Occipital lobe (tissue), 2 donors: ENCODE measurements around the gene DNAJC22. TPM values are rescaled to one million over a fixed set of nuclear protein-coding genes. Genes with fewer than 3 reads are reported as not detected.
"Not testable (repeated sequence)": the region's sequence is repeated elsewhere in the genome, so short reads cannot be mapped to it uniquely, and the experiment has no call there.

ENCODE experiments used
- DNase-seq: peaks from one replicate; lab custom pipeline; 2025; lab: John Stamatoyannopoulos, UW
- total RNA-seq: library from RNA; depleted of rRNA; stranded (reverse); fragments of >200 nt; gene quantifications from one replicate; pipeline ENCODE4 v1.2.3, GENCODE V29; 2014

The DNAJC22 gene
- 0.78 TPM for total RNA-seq

- no peak for DNase-seq
Measured at GRCh38 chr12:49346659-49347310, at the start of gene DNAJC22. Gene DNAJC22 (plus strand): TSS chr12:49346888. CDS start chr12:49348873, 1,985 bp downstream.

- DNase-seq, result no peak
Measured at GRCh38 chr12:49297695-49298060, 49.0 kb upstream of the DNAJC22 start.

- DNase-seq, result no peak
Measured at GRCh38 chr12:49298160-49298559, 48.5 kb upstream of the DNAJC22 start.

GRCh38 chr12:49301760-49302159, 44.9 kb upstream of the DNAJC22 start:
- DNase-seq, result no peak

- DNase-seq, result no peak
Measured at GRCh38 chr12:49304161-49304560, 42.5 kb upstream of the DNAJC22 start.

- no peak for DNase-seq
Measured at GRCh38 chr12:49305762-49306510, 40.8 kb upstream of the DNAJC22 start.

- no peak for DNase-seq
Measured at GRCh38 chr12:49309386-49309785, 37.3 kb upstream of the DNAJC22 start.

- DNase-seq, result not testable (repeated sequence)
Measured at GRCh38 chr12:49310451-49311000, 36.2 kb upstream of the DNAJC22 start.

- DNase-seq, result no peak
Measured at GRCh38 chr12:49314811-49315210, 31.9 kb upstream of the DNAJC22 start.

GRCh38 chr12:49317118-49317517, 29.6 kb upstream of the DNAJC22 start:
- not testable (repeated sequence) for DNase-seq

GRCh38 chr12:49320411-49321103, 26.1 kb upstream of the DNAJC22 start:
- DNase-seq, result not testable (repeated sequence)

GRCh38 chr12:49322367-49322707, 24.4 kb upstream of the DNAJC22 start:
- DNase-seq, result no peak

- DNase-seq, result peak; percentile 99
Measured at GRCh38 chr12:49322708-49323523, 23.8 kb upstream of the DNAJC22 start, which contains the start of gene TROAP. Gene TROAP (plus strand): TSS chr12:49323255. CDS start chr12:49323609, 354 bp downstream.

- no peak for DNase-seq
Measured at GRCh38 chr12:49323524-49324097, 23.1 kb upstream of the DNAJC22 start.

- no peak for DNase-seq
Measured at GRCh38 chr12:49325606-49326005, 21.1 kb upstream of the DNAJC22 start.

GRCh38 chr12:49327368-49327767, 19.3 kb upstream of the DNAJC22 start:
- no peak for DNase-seq

GRCh38 chr12:49327887-49328286, 18.8 kb upstream of the DNAJC22 start:
- DNase-seq, result no peak

GRCh38 chr12:49328816-49329215, 17.9 kb upstream of the DNAJC22 start:
- DNase-seq, result no peak

- no peak for DNase-seq
Measured at GRCh38 chr12:49330032-49330619, 16.6 kb upstream of the DNAJC22 start.

GRCh38 chr12:49330631-49331379, 15.9 kb upstream of the DNAJC22 start:
- DNase-seq, result no peak
